ENCODE results near the gene HDHD3. TPM values are rescaled to one million over a fixed set of nuclear protein-coding genes. Genes with fewer than 3 reads are reported as not detected.

HDHD3 gene
- polyA plus RNA-seq, 3 donors = 8.3 to 12.0 (median 9.2) TPM

- Histone ChIP-seq H3K36me3 (replicated peaks in 1 of 2; ENCODE audit: control insufficient read depth in 1 of 2, insufficient read depth in 2 of 2, low read length in 2 of 2) (no peaks in the 10 kb centered on the region), H3K9me3 (replicated peaks in 1 of 2; ENCODE audit: control insufficient read depth in 1 of 2, insufficient read depth in 1 of 2, low read length in 2 of 2) (no peaks in the 10 kb centered on the region), H4K20me1 (ENCODE audit: insufficient read depth, low read length) (no peaks in the 10 kb centered on the region), H2AFZ (ENCODE audit: insufficient read depth, low read depth, low read length, poor library complexity, severe bottlenecking) (peak overlapping the region; percentile 19), H3K27me3 (ENCODE audit: control insufficient read depth in 2 of 2, insufficient read depth in 2 of 2, low read length in 2 of 2) (no peaks in the 10 kb centered on the region), H3K4me1 (ENCODE audit: control insufficient read depth in 1 of 2, insufficient read depth in 2 of 2, low read length in 2 of 2) (peaks cover 10 to 16% of the 10 kb centered on the region in 2 donors), H3K79me2 (ENCODE audit: insufficient read depth, low read length) (no peaks in the 10 kb centered on the region), H3K4me2 (replicated peaks; ENCODE audit: extremely low read depth, low read length, poor library complexity, severe bottlenecking) (no peak overlapping the region), H3K27ac (ENCODE audit: low read depth in 1 of 2, low read length in 2 of 2) (no peak overlapping the region), H3K9ac (ENCODE audit: insufficient read depth, low read length, poor library complexity, severe bottlenecking) (no peak overlapping the region), H3K4me3 (replicated peaks in 1 of 3; ENCODE audit: low read depth in 2 of 3, low read length in 3 of 3) (no peak overlapping the region)
- peaks cover 2 to 4% (median 4%) of the 10 kb centered on the region in 3 donors for H3K27me3 Mint-ChIP-seq (ENCODE audit: low read depth in 3 of 3)
- H3K9me3 Mint-ChIP-seq = no peaks in the 10 kb centered on the region
- no peak overlapping the region for H3K27ac Mint-ChIP-seq
- no peak overlapping the region for H3K4me3 Mint-ChIP-seq
- no peak for TF ChIP-seq CTCF (IDR thresholded peaks at IDR 0.05)
- WGBS (ENCODE audit: insufficient coverage) = no CpG with 5 or more reads among the region's 1 CpG
- no peak for DNase-seq
- H3K4me1 Mint-ChIP-seq = peaks cover 22% of the 10 kb centered on the region
- intact Hi-C loops (cut with micrococcal nuclease) = loop anchor here in 1 of 2 donors (10.0 kb wide), 1 partner anchor 61 kb away; the partner anchor contains the start of gene ALAD
- no peaks in the 10 kb centered on the region for H3K36me3 Mint-ChIP-seq
Observed at GRCh38 chr9:113343732-113344231, 33.0 kb downstream of the HDHD3 start.

GRCh38 chr9:113341712-113342410 lies 34.9 kb downstream of the HDHD3 start:
- H3K9me3 Mint-ChIP-seq = no peaks in the 10 kb centered on the region
- H3K4me3 ChIP-seq (replicated peaks in 1 of 3; ENCODE audit: low read depth in 2 of 3, low read length in 3 of 3) = no peak overlapping the region
- no peaks in the 10 kb centered on the region for H3K36me3 Mint-ChIP-seq
- H4K20me1 ChIP-seq (ENCODE audit: insufficient read depth, low read length) = no peaks in the 10 kb centered on the region
- H2AFZ ChIP-seq (ENCODE audit: insufficient read depth, low read depth, low read length, poor library complexity, severe bottlenecking) = peak overlapping the region; percentile 39
- peaks cover 10 to 16% of the 10 kb centered on the region in 2 donors for H3K4me1 ChIP-seq (ENCODE audit: control insufficient read depth in 1 of 2, insufficient read depth in 2 of 2, low read length in 2 of 2)
- H3K9ac ChIP-seq (ENCODE audit: insufficient read depth, low read length, poor library complexity, severe bottlenecking) = no peak overlapping the region
- no peak for TF ChIP-seq CTCF (IDR thresholded peaks at IDR 0.05)
- H3K4me3 Mint-ChIP-seq = no peak overlapping the region
- H3K27ac Mint-ChIP-seq = no peak overlapping the region
- no peaks in the 10 kb centered on the region for H3K27me3 ChIP-seq (ENCODE audit: control insufficient read depth in 2 of 2, insufficient read depth in 2 of 2, low read length in 2 of 2)
- H3K4me2 ChIP-seq (replicated peaks; ENCODE audit: extremely low read depth, low read length, poor library complexity, severe bottlenecking) = no peak overlapping the region
- WGBS (ENCODE audit: insufficient coverage) = 83% methylated on average over 8 of the region's 9 CpGs
- H3K27ac ChIP-seq (ENCODE audit: low read depth in 1 of 2, low read length in 2 of 2) = no peak overlapping the region
- no peaks in the 10 kb centered on the region for H3K9me3 ChIP-seq (replicated peaks in 1 of 2; ENCODE audit: control insufficient read depth in 1 of 2, insufficient read depth in 1 of 2, low read length in 2 of 2)
- H3K4me1 Mint-ChIP-seq = peaks cover 20% of the 10 kb centered on the region
- no peaks in the 10 kb centered on the region for H3K79me2 ChIP-seq (ENCODE audit: insufficient read depth, low read length)
- H3K36me3 ChIP-seq (replicated peaks in 1 of 2; ENCODE audit: control insufficient read depth in 1 of 2, insufficient read depth in 2 of 2, low read length in 2 of 2) = no peaks in the 10 kb centered on the region
- DNase-seq = no peak
- peaks cover 2 to 7% (median 4%) of the 10 kb centered on the region in 3 donors for H3K27me3 Mint-ChIP-seq (ENCODE audit: low read depth in 3 of 3)
- intact Hi-C loops (cut with micrococcal nuclease) = loop anchor here in 1 of 2 donors (10.0 kb wide), 1 partner anchor 63 kb away; the partner anchor contains the start of gene ALAD

Measured in CD14-positive monocyte (primary cell).